IPS DF 19.7 (cell line): Measurements from ENCODE around the gene FBLL1.
"Not testable (repeated sequence)": the region's sequence is repeated elsewhere in the genome, so short reads cannot be mapped to it uniquely, and the experiment has no call there.

Source experiments
- DNase-seq: peaks from one replicate; pipeline ENCODE4 v3.0.0-alpha.2; 2013; ENCODE audit warnings: low read depth, low spot score

The FBLL1 gene

DNA sequence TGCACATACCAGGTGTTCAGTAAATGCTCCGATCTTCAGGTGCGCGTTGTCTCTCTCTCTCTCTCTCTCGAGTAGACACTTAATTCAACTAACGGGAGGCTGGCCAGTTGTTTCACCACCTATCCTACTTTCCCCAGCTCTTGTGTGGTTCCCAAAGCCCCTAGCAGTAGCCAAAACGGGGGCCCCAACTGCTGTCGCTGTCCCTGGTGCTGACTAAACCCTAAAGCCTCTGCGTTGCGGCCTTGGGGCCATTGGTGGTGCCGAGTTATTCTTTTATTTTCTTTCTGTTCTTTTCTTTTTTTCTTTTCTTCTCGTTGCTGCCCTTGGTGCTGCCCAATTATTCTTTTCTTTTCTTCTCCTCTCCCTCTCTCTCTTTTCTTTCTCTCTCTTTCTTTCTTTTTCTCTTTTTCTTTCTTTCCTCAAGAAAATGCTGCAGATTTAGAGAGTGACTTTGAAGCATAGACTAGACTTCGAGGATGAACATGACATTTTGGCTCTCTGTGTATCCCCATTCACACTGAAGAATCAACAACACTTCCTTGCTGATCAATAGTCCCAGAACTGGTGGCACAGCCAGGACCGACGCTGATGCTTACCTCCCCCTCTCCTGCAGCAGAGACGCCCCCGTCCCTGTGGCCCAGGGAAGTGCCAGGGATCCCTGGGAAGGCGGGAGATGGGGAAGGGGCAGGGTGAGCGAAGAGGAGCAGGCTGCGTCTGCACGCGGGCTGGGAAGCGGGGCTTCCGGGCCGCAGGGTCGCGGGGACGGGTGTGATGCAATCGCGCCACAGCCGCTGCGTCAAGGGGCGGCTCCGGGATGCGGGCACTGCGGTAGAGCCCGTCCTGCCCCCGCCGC, at the start of gene FBLL1:
TSS of gene FBLL1 (plus strand) at position 785 of the 853 bp plus-strand sequence. CDS start 200 bp downstream, outside the sequence.
- no peak for DNase-seq

DNA sequence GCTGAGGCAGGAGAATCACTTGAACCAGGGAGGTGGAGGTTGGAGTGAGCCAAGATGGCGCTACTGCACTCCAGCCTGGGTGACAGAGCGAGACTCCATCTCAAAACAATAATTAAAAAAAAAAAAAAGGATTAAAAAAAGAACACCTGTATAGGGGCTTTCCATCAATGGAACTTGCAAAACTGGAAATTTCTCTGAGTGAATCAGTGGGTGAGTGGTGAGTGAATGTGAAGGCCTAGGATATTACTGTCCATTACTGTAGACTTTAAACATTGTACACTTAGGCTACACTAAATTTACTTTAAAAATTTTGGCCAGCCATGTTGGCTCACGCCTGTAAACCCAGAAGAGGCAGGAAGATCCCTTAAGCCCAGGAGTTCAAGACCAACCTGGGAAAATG, 48.5 kb upstream of the FBLL1 start:
- no peak for DNase-seq

DNA sequence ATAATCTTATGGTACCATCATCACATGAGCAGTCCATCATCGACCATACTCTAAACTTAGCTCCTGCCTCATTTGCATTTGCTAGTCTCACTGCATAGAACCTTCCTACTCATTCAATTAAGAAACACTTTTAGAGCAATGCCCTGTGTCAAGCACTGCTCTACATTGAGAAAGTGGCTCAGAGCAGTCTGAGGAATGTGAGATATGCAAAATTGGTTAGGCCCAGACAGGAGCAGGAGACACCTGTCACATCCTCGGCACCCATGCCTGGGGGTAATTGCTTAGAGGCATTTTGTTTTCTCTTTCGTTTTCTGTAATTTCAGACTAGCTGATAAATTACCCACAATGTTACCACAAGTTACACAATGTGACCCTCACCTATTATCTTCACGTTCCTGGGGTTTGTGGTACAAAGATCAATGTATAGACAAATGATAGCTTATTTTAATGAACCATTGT, 47.7 kb upstream of the FBLL1 start:
- DNase-seq: no peak

GRCh38 chr5:168482361-168482760, 46.7 kb upstream of the FBLL1 start:
- DNase-seq: no peak

DNA sequence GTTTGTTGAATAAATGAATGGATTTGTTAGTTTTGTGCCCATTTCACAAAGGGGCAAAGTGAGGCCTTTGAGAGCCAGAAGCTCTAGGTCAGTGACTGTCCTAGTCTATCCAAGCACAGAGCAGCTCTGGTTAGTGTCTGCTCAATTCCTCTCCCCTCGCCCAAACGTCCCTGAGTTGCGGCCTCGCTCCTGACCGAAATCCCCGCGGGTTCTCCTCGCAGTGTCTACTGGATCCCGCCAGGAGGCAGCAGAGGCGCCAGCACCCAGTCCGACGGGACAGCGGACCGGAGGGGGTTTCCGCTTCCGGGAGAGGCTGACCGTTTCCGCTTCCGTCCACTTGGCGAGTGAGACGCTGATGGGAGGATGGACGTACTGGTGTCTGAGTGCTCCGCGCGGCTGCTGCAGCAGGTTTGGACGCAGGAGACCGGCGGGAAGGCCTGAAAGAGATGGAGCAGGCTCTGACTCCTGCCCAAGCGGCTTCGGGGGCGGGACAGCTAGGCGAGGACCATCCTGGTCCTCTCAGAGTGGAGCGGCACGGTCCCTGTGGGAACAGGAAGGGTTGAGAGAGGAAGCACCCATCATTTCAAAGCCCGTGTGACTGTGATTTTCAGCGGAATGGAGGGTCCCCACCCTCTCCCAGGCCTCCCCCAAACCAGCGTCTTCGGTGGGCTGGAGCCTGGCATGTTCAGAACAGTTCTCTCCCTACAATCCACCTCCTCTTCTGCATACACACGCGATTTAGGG, 42.8 kb upstream of the FBLL1 start, which contains the start of gene RARS1:
TSS of gene RARS1 (plus strand) at position 336 of the 744 bp plus-strand sequence. CDS start at position 364, 28 bp downstream.
- peak; percentile 73 for DNase-seq

DNA sequence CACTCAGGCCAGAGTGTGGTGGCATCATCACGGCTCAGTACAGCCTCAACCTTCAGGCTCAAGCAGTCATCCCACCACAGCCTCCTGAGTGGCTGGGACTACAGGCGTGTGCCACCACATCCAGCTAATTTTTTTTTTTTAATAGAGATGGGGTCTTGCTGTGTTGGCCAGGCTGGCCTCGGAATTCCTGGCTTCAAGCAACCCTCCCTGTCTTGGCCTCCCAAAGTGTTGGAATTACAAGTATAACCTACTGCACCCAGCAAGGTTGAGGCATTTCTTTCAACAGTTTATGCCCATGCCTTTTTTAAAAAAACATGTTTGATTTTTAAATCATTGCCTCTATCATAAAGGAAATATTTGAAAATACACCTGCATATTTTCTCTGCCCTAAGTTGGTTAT, 40.0 kb upstream of the FBLL1 start:
- no peak for DNase-seq

DNA sequence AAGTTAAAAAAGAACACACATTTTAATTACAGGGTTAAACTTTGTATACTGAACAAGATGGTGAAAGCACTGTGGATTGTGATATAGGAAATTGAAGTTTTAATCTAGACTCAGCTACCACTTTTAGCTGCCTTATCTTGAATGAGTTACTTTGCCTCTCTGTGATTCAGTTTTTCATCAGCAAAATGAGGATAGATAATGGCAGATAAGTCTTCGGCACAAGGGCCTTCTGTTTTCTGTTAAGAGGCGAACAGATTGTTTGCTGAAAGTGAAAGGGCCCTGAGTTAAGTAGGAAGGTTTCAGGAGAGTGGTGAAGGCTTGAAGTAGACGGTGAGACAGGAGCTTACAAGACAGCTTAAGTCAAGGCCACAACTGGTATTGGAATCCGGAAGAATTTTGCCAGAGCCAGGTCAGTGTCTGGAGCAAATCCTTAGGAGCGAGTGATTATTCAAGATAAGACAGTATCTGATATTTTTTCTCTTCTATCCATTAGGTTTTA, 35.0 kb upstream of the FBLL1 start:
- no peak for DNase-seq

DNA sequence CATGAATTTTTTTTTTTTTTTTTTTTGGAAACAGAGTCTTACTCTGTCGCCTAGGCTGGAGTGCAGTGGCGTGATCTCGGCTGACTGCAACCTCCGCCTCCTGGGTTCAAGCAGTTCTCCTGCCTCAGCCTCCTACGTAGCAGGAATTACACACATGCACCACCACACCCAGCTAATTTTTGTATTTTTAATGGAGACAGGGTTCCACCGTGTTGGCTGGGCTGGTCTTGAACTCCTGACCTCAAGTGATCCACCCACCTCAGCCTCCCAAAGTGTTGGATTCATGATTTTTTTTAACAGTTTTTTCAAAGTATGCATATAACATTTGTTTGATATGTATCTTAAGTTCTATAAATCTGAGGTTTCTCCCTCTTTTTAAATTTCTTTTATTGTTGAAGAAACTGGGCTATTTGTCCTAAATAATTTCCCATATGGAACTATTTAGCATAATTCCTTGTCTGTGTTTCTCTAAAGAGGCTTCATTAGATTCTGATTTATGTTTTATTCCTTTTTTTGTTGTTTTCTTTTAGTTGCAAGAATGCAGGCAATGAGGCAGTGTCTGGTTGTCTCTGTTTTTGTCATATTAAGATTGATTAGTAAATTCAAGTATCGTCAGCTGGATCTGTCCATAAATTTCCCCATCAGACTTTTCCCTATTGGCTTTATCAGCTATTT, 26.4 kb upstream of the FBLL1 start:
- no peak for DNase-seq

DNA sequence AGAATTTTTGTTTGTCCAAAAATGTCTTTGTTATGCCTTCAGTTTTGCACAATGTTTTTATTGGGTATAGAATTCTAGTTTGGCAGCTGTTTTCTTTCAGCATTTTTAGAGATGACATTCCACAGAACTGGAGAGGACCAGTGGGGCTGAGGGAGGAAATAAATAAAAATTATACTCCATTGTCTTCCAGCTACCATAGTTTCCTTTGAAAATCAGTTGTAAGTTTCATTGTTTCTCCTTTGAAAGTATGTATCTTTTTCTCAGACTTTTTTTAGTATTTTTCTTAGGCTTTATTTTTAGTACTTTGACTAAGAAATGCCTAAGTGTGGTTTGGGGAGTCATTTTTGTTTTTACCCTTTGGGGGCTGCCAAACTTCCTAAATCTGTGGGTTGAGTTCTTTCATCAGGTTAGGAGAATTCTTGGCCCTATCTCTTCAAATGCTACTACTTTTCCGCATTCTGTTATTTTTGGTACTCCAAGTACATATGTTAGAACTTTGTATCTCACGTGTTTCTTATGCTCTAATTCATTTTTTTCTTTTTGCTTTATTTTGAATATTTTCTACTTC, 15.2 kb upstream of the FBLL1 start:
- no peak for DNase-seq

DNA sequence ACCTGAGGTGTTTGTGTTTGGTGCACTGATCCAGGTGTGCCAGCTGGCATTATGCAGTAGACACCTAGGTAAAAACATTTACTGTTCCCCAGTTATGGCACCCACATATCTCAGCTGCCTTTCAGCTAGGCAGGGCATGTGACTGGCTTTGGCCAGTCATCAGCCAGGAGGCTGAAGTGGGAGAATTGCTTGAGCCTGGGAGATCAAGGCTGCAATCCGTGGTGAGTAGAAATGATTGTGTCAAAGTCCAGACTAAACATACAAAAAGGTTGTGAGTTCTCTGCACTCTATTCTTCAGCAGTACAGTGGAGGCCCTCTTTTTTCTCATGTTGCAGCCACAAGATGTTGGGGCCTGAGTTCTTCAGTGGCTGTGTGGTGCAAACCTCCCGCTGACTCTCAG, 3.2 kb upstream of the FBLL1 start:
- DNase-seq: no peak

DNA sequence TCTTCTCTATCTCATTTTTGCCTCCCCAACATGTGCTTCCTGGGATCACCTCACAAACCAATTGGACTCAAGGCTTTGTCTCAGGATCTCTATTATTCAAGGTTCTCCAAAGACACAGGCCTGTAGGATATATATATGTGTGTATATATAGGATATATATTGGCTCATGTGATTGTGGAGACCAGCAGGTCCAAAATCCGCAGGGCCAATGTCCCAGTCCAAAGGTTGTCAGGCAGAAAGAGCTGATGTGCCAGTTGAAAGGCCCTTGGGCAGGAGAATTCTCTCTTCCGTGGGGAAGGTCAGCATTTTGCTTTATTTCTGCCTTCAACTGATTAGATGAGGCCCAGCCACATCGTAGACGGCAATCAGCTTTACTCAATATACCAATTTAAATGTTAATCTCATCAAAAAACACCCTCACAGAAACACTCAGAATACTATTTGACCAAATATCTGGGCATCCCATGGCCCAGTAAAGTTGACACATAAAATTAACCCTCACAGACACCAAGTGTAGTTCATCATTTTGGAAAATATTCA, 1.3 kb upstream of the FBLL1 start:
- DNase-seq: no peak

GRCh38 chr5:168529374-168530234, 499 bp downstream of the FBLL1 start:
- DNase-seq: no peak

DNA sequence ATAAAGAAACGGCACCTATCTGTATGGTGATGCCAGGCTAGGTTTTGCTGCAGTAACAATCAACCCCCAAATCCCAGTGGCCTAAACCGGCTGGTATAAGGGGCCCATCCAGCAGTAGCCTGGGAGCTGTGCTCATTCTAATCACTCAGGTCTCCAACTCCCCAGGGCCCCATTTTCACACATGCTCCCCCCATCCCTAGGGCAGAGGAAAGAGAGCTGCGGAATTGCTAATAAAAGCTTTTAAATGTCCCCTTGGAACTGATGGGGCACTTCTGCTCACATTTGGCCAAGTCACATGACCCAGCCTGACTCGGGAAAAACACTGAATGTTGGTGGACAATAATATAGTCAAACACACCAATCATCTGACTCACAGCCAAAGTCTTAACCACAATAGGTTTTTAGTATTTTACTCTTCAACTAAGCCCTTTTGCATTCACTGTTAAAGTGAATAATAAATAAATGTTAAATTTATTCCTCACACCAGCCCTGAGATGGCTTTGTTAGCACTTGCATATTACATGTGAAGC, 1.6 kb downstream of the FBLL1 start:
- no peak for DNase-seq

DNA sequence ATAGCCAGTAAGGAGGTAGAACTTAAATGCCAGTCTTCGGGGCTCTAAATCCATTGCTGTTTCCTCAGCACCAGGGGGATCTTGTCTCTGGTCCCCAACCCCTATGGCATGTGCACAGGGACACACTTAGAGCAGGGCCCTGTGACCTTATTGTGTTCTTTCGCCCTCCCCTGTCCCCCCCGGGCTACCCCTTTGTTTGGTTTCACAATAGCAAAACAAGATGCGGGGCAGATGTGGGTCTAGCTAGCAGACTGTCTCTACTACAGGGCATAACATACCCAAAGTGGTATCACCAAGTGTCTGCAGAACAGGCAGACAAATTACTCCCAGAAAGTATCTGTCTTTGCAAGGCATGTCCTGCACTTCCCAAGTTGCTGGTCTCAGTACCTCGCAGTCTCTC, 2.1 kb downstream of the FBLL1 start:
- no peak for DNase-seq

GRCh38 chr5:168531987-168532864, 3.1 kb downstream of the FBLL1 start:
- no peak for DNase-seq

DNA sequence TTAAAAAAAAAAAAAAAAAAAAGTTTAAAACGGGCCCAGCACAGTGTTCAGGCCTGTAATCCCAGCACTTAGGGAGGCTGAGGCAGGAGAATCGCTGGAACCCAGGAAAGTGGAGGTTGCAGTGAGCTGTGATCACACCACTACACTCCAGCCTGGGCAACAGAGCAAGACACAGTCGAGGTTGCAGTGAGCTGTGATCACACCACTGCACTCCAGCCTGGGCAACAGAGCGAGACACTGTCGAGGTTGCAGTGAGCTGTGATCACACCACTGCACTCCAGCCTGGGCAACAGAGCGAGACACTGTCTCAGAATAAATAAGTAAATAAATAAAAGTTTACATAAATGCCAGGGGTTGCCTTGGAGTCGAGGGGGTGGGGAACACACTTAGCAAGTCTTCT, 5.2 kb downstream of the FBLL1 start:
- not testable (repeated sequence) for DNase-seq

DNA sequence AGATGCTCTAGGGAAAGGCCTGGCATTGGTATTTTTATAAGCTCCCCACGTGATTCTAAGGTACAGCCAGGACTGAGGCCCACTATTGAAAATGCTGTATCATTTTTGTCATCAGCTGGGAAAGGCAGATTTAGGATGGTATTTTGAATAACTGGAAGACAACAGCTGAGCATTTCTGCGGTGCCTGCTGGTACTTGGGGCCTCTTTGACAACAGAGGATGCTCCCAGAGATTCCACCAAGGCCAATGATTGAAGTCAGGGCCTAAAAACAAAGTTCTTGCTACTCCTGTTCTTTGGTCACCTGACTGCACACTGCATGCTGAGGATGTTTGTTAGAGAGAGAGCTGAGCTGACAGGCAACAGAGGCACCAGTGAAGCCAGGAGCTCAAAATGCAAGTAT, 8.1 kb downstream of the FBLL1 start:
- no peak for DNase-seq

DNA sequence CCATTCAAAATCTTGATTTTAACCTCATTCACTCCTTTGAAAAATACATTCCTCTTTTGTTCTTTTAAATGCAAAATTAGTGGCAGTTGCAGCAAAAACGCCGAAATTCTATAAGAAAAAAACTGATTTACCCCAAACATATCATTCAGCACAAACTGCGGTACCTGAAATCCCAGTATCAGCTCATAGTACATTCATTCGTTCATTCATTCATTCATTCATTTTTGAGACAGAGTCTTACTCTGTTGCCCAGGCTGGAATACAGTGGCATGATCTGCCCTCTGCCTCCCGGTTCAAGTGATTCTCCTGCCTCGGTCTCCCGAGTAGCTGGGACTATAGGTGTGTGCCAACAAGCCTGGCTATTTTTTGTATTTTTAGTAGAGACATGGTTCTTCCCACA, 20.4 kb downstream of the FBLL1 start:
- no peak for DNase-seq

GRCh38 chr5:168550656-168551055, 21.6 kb downstream of the FBLL1 start:
- no peak for DNase-seq
